Cardiac septum (tissue), 1 donor: ENCODE results near the gene GPC1. TPM values are rescaled to one million over a fixed set of nuclear protein-coding genes. Genes with fewer than 3 reads are reported as not detected.

Source experiments
- DNase-seq: peaks from one replicate; pipeline ENCODE4 v3.0.0-alpha.2; 2020; ENCODE audit warnings: low spot score
- intact Hi-C: fragments of 100-400 bp; cut with DNase I; formaldehyde crosslinking; loops from one replicate; pipeline ENCODE4 v1.14.0; 2022
- total RNA-seq: library from RNA; stranded (reverse); fragmentation: NEBNext Ultra II Directional; extraction: Animal tissue kit (Norgen Biotek cat#: 25700); gene quantifications from one replicate; pipeline ENCODE4 v1.2.1, GENCODE V29; 2021
- donor health status: DM: no; HTN: no; CAD: no.

The GPC1 gene
- total RNA-seq, 1 donor from 2014 or later = 291 TPM

GRCh38 chr2:240437861-240438809 lies 2.7 kb downstream of the GPC1 start:
- intact Hi-C loops = loop anchor here (1.0 to 5.0 kb wide), 5 partner anchors 87 to 286 kb away; no protein-coding TSS in a partner anchor
- DNase-seq = peak; percentile 78

GRCh38 chr2:240438810-240439697 lies 3.6 kb downstream of the GPC1 start:
- peak; percentile 76 for DNase-seq
- intact Hi-C loops = loop anchor here (1.0 to 5.0 kb wide), 4 partner anchors 88 to 287 kb away; no protein-coding TSS in a partner anchor

- DNase-seq = no peak
- intact Hi-C loops = loop anchor here (2.0 to 5.0 kb wide), 3 partner anchors 89 to 287 kb away; no protein-coding TSS in a partner anchor
Measured at GRCh38 chr2:240439698-240440151, 4.3 kb downstream of the GPC1 start.

GRCh38 chr2:240440251-240440650 lies 4.8 kb downstream of the GPC1 start:
- DNase-seq = no peak
- intact Hi-C loops = no loop called here

- no peak for DNase-seq
Measured at GRCh38 chr2:240440704-240441320, 5.3 kb downstream of the GPC1 start.

GRCh38 chr2:240441326-240441992 lies 6.0 kb downstream of the GPC1 start:
- no peak for DNase-seq

More at GRCh38 chr2:240440704-240441320, 5.3 kb downstream of the GPC1 start:
- intact Hi-C loops = no loop called here

GRCh38 chr2:240441993-240442411 lies 6.5 kb downstream of the GPC1 start:
- DNase-seq = no peak
- intact Hi-C loops = no loop called here

More at GRCh38 chr2:240441326-240441992, 6.0 kb downstream of the GPC1 start:
- intact Hi-C loops = no loop called here

- no peak for DNase-seq
- intact Hi-C loops = no loop called here
Measured at GRCh38 chr2:240442891-240443715, 7.6 kb downstream of the GPC1 start.

GRCh38 chr2:240443891-240444301 lies 8.4 kb downstream of the GPC1 start:
- intact Hi-C loops = no loop called here
- no peak for DNase-seq

- intact Hi-C loops = no loop called here
- DNase-seq = no peak
Measured at GRCh38 chr2:240444464-240444863, 9.0 kb downstream of the GPC1 start.

GRCh38 chr2:240445961-240446663 lies 10.6 kb downstream of the GPC1 start:
- intact Hi-C loops = no loop called here
- no peak for DNase-seq

GRCh38 chr2:240446664-240447175 lies 11.3 kb downstream of the GPC1 start:
- DNase-seq = no peak
- intact Hi-C loops = no loop called here

- no peak for DNase-seq
- intact Hi-C loops = no loop called here
Measured at GRCh38 chr2:240447331-240447730, 11.9 kb downstream of the GPC1 start.

GRCh38 chr2:240447934-240448333 lies 12.5 kb downstream of the GPC1 start:
- DNase-seq = no peak
- intact Hi-C loops = no loop called here

- no peak for DNase-seq
- intact Hi-C loops = no loop called here
Measured at GRCh38 chr2:240448387-240449274, 13.2 kb downstream of the GPC1 start.
